Mesenteric fat pad (tissue), 1 donor: ENCODE data around the gene RUNX3. TPM values are rescaled to one million over a fixed set of nuclear protein-coding genes. Genes with fewer than 3 reads are reported as not detected.
"Not testable (repeated sequence)": the region's sequence is repeated elsewhere in the genome, so short reads cannot be mapped to it uniquely, and the experiment has no call there.

Experiments used
- DNase-seq: peaks from one replicate; pipeline ENCODE4 v3.0.0-alpha.2; 2020; ENCODE audit warnings: low spot score
- long read RNA-seq: library from polyadenylated mRNA; unstranded; transcript quantifications from one replicate; pipeline ENCODE4 v2.0.0, GENCODE V29; 2020
- total RNA-seq: library from RNA; stranded (reverse); fragmentation: NEBNext Ultra II Directional; extraction: Animal tissue kit (Norgen Biotek cat#: 25700); gene quantifications from one replicate; pipeline ENCODE4 v1.2.1, GENCODE V29; 2021
- donor health status: DM: yes; HTN: yes; CAD: no.

The RUNX3 gene
- total RNA-seq = 3.4 TPM
- long read RNA-seq, partial matches to known transcripts = 0 of 1 reads
- long read RNA-seq, other reads (novel, unspliced or antisense) = 1 of 1 reads

GRCh38 chr1:24930260-24931145, at the start of gene RUNX3:
TSS of gene RUNX3 (minus strand) at chr1:24930276. CDS start at chr1:24929868, 408 bp downstream.
- DNase-seq = no peak

GRCh38 chr1:24979232-24979631, 49.2 kb upstream of the RUNX3 start:
- DNase-seq = not testable (repeated sequence)

DNA sequence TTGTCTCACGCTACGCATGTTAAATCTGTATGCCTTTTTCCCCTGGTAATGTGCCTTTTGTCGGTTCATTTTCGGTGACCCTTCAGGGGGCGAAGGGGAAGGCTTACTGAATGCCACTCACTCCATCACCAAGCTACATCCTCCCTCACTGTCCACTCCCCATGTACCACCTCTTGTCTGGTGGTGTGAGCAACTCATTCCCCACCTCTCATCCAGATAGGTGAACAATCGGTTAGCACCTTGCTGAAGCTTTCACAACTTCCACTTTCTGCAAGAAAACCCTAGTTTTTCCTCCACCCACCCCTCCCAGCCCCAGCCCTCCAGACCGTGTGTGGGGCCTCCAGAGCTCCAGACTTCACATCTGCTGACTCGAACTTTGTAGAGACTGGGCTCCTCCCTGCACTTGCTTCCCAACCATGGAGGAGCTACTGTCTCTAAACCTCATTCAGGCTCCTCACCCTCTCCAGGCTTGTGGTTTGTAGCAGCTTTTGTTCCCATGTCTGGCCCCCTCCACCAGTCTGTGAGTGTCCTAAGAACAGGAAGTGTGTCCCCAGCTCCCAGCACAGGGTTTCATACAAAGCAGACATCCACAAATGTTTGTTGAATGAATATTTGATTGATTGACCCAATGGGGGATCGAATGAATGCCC, 48.4 kb upstream of the RUNX3 start:
- no peak for DNase-seq

DNA sequence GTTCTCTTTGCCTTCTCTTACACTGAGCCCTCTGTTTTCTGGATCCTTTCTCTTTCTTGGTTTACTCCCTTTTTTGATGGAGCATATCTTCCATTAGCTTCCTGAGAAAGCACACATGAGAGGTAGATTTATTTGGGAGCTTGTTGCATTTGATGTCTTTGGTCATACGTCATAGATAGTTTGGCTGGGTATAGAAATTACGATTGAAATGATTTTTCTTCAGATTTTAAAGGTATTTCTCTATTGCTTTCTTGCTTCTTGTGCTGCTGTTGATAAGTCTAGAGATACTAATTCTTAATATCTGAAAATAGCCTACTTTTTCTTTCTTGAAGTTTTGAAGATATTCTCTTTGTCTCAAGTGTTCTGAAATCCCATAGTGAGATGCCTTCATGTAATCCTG, 45.3 kb upstream of the RUNX3 start:
- DNase-seq = no peak

DNA sequence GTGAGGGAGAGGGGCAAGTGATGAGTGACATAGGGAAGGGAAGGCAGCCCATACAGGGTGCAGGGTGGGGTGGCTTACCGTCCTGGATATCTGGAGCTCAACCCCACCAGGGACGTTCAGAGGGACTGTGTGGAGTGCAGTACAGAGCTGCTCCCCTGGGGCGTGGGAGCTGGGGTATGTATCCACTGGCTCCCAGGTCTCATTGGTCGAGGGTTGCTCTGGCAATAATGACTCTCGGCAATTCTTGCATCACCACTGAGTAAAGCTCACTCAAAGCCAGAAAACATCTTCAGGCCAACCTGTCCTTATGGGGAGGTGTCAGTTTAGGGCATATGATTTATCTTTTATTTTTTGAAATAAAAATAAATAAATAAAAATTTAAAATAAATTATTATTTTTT, 43.2 kb upstream of the RUNX3 start:
- no peak for DNase-seq

DNA sequence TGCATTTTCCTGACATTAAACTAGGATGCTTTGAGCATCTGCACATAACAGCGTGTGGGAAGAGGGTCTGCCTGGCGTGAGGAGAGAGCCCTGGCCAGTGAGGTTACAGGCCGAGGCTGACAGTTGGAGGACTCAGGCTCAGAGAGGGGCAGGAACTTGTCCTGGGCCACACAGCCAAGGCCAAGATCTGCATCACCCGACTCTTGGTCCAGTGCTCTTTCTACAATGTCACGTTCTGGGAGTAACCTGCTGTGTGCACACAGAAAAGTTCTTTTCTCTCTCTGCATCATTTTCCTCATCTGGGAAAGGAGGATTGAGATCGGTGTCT, 42.8 kb upstream of the RUNX3 start:
- no peak for DNase-seq

- no peak for DNase-seq
Observed at GRCh38 chr1:24972221-24972914, 42.3 kb upstream of the RUNX3 start.

- DNase-seq = no peak
Observed at GRCh38 chr1:24970926-24971875, 41.1 kb upstream of the RUNX3 start.

GRCh38 chr1:24970399-24970753, 40.3 kb upstream of the RUNX3 start:
- no peak for DNase-seq

DNA sequence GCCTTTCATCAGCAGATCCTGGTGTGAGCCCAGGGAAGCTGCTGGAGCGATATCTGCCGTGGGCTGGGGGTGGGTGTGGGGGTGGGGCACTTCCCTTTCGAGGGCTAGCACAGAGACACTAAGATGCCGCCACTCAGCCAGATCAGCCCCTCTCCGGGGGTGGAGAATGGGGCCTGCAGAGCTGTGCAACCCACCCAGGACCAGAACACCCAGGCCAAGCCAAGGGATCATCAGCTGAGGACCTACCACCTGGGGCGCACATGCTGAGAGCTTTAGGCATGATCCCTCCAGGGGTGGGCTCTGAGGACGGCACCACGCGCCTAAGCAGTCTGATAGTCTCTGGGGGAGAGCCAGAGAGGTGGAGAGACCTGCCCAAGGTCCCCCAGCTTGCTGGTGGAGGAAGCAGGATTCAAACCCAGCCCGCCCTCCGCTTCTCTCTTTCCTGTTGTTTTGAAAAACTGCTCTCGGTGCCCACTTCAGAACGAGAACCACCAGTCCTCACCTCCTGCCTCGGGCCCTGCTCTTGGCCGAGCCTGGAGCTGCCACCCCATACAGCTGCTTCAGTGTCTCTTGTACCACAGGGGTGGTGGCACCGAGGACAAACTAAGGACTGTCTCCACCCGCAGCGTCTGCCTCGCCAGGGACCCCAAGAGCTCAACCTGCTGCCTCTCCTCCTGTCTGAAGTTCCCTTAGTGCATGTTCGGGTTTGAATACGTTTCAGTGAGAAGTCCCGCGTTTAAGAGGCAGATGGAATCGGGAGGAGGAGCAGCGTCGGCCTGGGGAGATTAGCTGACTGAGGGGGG, 39.7 kb upstream of the RUNX3 start:
- DNase-seq = no peak

DNA sequence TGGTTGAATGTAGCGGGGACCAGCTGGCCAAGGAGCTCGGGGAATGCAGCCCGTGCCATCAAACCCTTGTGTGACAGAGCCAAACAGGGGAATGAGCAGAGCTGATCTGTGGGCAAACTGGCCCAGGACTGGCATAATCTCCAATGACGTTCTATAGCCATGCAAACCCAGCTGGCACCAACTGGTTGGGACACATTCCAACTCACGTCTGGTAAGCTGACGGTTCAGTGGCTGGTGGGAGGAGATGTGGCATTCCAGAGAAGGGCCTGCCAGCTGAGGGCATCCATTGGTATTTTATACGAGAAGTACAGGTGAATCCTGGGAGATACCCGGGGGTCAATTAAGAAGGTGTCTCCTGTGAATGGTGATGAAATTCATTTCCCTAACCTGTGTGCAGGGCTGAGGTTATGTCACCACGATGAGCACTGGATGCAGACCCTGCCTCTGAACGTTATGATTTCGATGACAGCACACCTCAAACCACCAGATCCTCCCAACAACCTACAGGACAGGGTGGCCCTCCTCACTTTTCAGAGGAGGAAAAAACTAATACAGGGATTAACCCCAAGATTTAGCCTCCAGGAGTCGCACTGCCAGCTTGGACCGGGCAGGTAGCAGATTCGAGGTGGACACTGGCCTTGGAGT, 39.0 kb upstream of the RUNX3 start:
- DNase-seq = no peak

- DNase-seq = no peak
Observed at GRCh38 chr1:24967962-24968361, 37.9 kb upstream of the RUNX3 start.

DNA sequence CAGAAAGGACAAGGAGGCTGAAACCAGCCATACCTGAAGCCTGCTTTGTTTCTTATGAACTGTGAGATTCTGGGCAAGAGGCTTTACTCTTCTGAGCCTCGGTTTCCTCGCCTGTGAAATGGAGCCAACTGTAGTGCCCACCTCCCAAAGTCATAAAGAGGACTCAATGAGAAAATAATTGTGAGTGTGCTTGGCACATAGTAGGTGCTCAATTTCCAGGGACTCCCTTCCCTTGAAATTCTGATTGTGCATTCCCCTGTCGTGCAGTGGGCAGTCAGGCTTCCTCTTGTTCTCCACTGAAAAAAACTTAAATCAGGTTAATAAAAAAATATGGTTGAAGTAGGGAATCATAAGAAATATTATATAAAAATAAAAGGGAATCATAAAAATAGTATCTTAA, 37.5 kb upstream of the RUNX3 start:
- DNase-seq = no peak

- no peak for DNase-seq
Observed at GRCh38 chr1:24966724-24967346, 36.8 kb upstream of the RUNX3 start.

DNA sequence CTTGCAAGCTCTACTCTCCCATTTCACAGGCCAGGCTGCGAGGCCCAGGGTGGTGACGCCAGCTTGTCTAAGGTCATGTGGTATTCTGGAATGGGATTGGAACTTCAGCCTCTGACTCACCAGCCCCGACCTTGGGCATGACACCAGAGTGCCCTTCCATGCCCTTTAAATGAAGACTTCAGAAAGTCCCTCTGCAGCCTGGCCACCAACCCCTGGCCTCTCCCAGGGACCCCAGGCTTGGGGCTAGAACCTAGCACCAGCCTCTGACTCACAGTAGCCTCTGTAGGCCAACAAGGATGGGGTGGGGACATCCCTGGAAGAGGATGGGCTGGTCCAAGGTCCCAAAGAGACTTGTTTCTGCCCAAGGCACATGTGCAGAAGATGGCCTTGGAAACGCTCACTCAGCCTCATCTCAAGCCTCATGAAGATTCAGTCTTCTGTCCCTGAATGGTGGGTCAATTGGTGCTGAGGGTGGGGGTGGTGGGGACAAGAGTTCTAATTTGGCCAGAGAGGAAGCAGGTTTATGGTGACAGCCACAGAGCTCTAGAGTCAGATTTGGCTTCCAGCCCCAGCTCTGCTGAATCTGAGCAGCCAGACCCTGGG, 36.1 kb upstream of the RUNX3 start:
- no peak for DNase-seq

DNA sequence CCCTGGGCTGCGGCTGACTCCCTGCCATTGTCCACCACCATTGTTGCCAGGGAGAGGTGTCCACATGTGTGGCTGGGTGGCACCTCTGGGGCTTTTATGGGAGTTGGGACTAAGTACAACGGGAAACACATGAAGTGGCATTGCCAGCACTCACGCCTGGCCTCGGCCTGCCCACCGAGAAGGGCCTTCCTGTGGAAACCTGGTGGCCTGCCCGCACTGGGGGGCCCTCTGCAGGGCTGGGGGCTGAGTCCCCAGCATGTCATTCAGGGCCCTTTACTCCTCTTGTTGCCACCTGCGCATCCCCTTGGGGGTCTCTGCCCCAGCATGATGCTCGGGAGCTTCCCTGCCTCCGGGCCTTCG, 35.5 kb upstream of the RUNX3 start:
- DNase-seq = no peak

GRCh38 chr1:24964811-24965570, 34.9 kb upstream of the RUNX3 start:
- DNase-seq = no peak
